ENCODE results near the gene DUSP7.

Gene DUSP7, protein sequence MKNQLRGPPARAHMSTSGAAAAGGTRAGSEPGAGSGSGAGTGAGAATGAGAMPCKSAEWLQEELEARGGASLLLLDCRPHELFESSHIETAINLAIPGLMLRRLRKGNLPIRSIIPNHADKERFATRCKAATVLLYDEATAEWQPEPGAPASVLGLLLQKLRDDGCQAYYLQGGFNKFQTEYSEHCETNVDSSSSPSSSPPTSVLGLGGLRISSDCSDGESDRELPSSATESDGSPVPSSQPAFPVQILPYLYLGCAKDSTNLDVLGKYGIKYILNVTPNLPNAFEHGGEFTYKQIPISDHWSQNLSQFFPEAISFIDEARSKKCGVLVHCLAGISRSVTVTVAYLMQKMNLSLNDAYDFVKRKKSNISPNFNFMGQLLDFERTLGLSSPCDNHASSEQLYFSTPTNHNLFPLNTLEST

DNA sequence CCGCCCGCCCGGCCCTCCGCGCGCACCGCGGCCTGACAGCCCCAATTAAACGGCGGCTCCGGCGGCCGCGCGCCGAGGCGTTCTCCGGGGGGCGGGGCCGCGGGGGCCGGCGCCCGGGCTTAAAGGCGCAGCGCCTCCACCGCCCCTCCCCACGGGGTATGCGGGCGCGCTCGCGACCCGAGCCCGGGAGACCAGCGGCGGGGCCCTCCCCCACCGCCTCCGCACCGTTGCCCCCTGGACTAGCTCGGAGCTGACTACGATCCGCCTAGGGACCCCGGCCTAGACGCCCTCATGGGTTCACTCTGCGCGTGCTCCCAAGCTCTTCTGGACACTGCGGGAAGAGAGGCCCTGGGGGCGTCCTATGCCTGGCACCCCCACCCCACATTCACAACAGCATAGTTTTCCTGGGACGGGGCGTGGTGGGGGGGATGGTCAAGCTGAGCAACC is at the start of gene DUSP7:
Gene DUSP7 (minus strand): TSS at position 51 of the 447 bp plus-strand sequence. CDS start 205 bp downstream, outside the sequence.
- peak; percentile 60 for DNase-seq

DNA sequence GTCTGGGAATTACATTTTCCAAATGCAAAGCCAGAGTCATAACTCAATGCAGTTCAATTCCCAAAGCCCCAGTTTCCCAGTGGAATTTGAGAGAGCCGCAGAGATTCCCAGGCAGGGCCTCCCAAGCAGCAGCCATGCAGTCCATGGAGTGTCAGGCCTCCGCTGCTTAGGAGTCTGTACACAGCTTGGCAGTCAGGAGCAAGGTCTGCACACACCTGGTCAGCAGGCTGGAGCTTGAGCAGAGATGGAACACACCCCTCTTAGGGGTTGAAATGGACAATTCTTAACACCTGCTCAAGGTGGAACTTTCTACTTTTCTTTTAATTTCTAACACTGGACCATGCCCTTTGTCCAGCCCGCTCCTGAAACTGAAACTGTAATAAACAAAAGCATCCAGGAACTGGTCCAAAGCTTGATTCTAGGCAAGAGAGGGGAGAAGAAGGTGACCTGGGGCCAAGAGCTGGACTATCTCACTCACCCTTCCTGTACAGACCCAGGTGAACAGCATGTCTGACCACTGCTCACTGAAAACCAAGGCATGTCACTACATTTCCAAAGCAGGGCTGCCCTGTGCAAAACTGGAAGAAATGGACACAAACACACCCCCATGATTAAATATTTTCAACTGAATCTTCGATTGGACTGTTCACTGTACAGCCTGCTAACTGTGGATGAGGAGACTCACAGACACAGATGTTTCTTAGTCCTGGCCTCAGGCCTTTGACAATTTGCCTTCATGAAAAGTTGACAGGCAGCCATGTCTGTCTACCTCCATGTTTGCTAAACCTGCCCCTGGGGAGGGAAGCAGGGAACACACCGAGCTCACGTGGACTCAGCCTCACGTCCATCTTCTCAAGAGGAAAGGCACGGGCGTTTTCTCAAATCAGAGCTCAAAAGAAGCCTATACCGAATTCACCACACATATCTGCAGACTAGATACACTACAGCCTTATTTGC is 48.6 kb upstream of the DUSP7 start:
- no peak for DNase-seq

DNA sequence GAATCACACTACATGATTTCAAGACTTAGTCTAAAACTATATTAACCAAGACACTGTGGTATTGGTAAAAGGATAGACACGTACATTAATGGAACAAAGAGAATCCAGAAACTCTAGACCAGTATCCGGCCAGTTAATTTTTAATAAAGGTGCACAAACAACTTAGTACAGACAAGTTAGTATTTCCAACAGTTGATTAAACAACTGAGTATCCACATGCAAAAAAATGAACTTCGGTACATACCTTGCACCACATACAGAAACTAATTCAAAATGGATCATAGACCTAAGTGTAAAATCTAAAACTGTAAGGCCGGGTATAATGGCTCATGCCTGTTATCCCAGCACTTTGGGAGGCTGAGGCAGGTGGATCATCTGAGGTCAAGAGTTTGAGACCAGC is 46.6 kb upstream of the DUSP7 start:
- DNase-seq: no peak

GRCh38 chr3:52099001-52099401 is 42.6 kb upstream of the DUSP7 start:
- DNase-seq: no peak

GRCh38 chr3:52097851-52098507 is 41.6 kb upstream of the DUSP7 start:
- DNase-seq: no peak

DNA sequence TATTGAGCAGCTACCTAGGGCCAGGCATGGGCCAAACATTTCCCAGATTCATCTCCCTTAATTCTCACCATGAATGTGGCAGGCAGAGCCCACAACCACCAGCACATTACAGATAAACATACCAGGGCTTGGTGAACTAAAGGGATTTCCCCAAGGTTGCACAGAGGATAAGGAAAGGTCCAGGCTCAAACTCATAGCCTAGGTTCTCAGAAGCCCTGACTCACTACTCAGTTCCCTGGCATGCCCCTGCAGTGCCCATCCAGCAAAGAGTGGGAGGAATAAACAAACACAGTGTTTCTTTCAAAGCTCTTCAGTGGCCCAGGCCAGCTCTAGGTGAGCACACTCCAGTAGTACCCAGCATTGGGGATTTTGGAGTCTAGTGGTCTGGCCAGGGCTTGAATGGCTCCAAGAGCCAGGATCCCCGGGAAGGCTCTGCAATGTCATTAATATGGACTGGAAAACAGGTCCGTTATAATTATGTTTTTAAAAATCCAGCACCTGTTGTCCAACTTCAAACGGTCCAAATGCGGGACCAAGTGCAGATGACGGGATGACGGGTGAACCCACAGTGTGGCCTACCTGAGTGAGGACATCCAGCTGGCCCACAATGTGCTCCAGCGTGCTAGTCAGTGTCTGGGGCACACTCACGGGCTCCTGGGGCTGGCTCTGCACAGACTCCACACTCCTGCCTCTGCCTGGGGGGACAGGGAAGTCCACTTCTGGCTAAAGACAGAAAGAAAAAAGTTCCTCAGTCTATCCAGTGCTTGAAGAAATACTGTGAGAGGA is 39.8 kb upstream of the DUSP7 start:
- DNase-seq: no peak

DNA sequence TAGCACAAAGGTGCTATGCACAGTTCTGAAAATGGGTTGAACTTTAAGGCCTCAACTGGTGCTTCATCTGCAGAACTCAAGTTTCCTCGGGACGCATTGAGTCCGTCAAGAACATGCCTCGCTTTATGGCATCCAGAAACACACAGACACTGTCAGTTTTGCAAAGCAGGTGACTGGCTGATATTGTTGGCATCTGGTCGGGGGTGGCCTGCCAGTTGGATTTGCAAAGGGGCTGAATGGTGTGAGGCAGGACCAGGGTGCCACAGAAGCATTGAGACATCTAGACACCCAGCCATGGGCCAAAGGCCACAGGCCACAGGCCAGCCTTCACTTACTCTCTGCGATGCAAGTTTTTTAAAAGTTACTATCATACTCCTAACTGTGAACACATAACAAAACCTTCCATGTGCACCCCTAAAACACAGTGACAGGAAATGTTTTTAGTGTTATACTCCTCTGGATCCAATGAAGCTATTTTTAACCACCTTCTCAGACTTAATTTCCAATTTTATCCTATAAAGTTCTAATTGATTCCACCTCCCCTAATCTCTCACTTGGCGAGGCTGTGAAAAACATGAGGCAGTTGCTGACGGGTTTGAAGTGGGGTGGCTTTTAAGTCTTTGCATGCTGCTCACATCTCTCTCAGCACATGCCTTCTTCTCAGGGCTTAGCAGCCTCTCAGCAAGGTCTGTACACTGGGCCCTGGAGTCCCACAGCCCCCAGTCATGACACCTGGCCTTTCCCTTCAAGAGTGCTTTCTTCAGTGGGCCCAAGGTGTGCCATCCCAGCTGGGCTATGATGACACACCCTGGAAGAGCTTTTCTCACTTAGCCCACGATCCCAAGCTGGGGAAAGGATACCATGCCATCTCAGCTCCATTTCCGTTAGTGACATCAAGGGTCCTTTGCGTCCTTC is 38.5 kb upstream of the DUSP7 start:
- DNase-seq: no peak

- DNase-seq: peak; percentile 32
Observed at GRCh38 chr3:52093756-52094545, 37.6 kb upstream of the DUSP7 start.

- no peak for DNase-seq
Observed at GRCh38 chr3:52092891-52093290, 36.5 kb upstream of the DUSP7 start.

DNA sequence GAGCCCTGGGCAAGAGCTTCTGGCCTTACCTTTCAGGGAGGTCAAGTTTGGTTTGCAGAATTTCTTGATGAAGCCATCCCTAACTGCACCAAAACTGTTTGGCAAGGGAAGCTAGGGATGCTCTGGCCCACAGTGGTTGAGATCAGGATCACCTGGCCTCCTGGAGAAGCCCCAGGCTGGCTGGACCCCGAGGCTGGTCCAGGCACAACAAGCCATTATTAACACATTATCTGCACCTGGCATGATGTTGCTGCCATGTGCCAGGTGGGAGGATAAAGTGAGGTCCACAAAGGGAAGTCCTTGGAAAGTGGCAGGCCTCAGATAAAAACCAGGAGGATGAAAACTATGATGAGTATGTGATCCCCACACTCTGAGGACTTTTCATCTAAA is 35.9 kb upstream of the DUSP7 start:
- no peak for DNase-seq

- DNase-seq: no peak
Observed at GRCh38 chr3:52091586-52092270, 35.4 kb upstream of the DUSP7 start.

GRCh38 chr3:52090933-52091468 is 34.6 kb upstream of the DUSP7 start:
- DNase-seq: no peak

- peak; percentile 83 for DNase-seq
Observed at GRCh38 chr3:52090131-52090932, 34.0 kb upstream of the DUSP7 start.

DNA sequence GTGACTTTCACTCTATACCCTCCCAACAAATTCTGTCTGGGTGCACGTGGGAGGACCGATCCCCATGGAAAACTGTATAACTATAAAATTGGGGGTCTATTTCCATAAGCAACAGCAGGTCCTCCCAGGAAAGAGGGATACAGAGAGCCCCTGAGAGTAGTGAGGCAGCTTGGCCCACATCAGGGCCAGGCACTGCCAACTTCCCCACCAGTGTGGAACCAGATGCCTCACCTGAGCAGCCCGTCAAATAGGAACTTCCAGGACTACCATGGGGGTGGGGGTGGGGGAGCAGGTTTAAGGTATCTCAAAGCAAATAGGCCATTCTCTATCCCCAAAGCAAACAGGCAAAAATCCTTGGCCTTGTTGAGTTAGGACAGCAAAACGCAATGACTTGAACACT is 33.3 kb upstream of the DUSP7 start:
- no peak for DNase-seq

- DNase-seq: peak; percentile 90
Observed at GRCh38 chr3:52088445-52089367, 32.3 kb upstream of the DUSP7 start.

- no peak for DNase-seq
Observed at GRCh38 chr3:52087731-52088130, 31.4 kb upstream of the DUSP7 start.

DNA sequence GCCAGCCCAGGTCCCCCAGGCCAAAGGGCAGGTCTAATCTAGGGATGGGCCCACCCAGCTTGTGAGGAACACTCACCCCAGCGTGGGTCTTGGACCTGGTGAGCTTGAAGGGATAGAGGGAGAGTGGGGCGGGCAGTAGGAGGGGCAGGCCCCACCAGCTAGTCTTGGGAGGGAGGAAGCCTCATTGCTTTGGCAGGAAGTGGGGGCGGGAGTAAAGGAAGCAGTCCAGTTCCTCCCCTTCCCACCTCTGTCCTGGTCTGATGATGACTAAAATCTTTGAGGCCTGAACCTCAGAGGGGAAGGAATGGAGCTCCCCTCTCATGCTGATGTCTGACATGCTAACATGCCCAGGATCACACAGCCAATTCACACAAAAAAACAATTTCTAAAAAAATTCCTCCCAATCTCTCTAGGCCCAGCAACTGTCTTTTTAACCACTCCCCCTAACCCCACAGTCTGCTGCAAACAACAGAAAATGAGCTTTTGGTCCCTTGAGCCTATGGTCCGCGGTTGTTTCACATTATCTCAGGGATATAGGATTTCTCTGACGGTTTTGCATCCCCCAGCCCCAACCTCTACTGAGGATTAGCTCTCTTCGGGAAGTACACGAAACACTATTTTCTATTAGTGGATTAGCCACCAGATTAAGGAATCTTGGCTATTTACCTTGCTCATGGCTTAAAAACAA is 30.7 kb upstream of the DUSP7 start:
- peak; percentile 19 for DNase-seq

All from HCEC 1CT (cell line).